H1 (cell line): ENCODE data around the gene LRG1. TPM values are rescaled to one million over a fixed set of nuclear protein-coding genes. Genes with fewer than 3 reads are reported as not detected.

Experiments used
- CTCF ChIA-PET: fragments of 300-600 bp; sonication (Branson Sonifier 250); formaldehyde crosslinking; loops from one replicate; lab custom pipeline; 2021; ENCODE audit not compliant: partially characterized antibody; lab: Charles Lee
- POLR2A ChIA-PET: fragments of 300-600 bp; sonication (Branson Sonifier 250); formaldehyde crosslinking; loops from one replicate; lab custom pipeline; 2021; ENCODE audit warnings: inconsistent platforms; ENCODE audit not compliant: partially characterized antibody; lab: Charles Lee
- DNase-seq, 2 experiments: peaks; one replicate each; pipeline versions ENCODE4 v3.0.0 to v3.0.0-alpha.2; 2010 to 2022; ENCODE audit warnings: low spot score in 2 of 2, low read depth in 1 of 2, mixed read lengths in 1 of 2
- FAIRE-seq: peaks from 2 replicates; lab custom pipeline; 2011; peaks lifted over from hg19 to GRCh38; lab: Jason Lieb, UNC
- H2AFZ ChIP-seq: 2 replicates; pipeline ENCODE4 v1.8.1; 2012; ENCODE audit warnings: low read length, inconsistent platforms
- H2AK5ac ChIP-seq: 2 replicates; pipeline ENCODE4 v1.6.1; 2013; ENCODE audit warnings: low read depth, low read length
- H2BK120ac ChIP-seq: replicated peaks from 2 replicates; pipeline ENCODE3; 2013; ENCODE audit warnings: low read depth, low read length, inconsistent platforms
- H2BK12ac ChIP-seq: 2 replicates; pipeline ENCODE4 v1.6.1; 2013; ENCODE audit warnings: low read depth, low read length
- H2BK15ac ChIP-seq: 2 replicates; pipeline ENCODE4 v1.6.1; 2013; ENCODE audit warnings: low read length
- H2BK20ac ChIP-seq: 2 replicates; pipeline ENCODE4 v1.6.1; 2013; ENCODE audit warnings: low read length
- H2BK5ac ChIP-seq: 2 replicates; pipeline ENCODE4 v1.6.1; 2013; ENCODE audit warnings: low read depth, low read length
- H3K14ac ChIP-seq: 2 replicates; pipeline ENCODE4 v1.6.1; 2013; ENCODE audit warnings: inconsistent platforms; ENCODE audit not compliant: insufficient read length
- H3K18ac ChIP-seq: 2 replicates; pipeline ENCODE4 v1.6.1; 2013; ENCODE audit warnings: low read length; ENCODE audit errors: extremely low read depth
- H3K23ac ChIP-seq: 2 replicates; pipeline ENCODE4 v1.6.1; 2013; ENCODE audit warnings: inconsistent platforms; ENCODE audit not compliant: insufficient read length
- H3K23me2 ChIP-seq: 2 replicates; pipeline ENCODE4 v1.6.1; 2013; ENCODE audit warnings: low read depth, low read length
- H3K27ac ChIP-seq: 2 replicates; pipeline ENCODE4 v1.6.1; 2011; ENCODE audit warnings: low read depth, low read length, inconsistent platforms
- H3K27me3 ChIP-seq, 4 experiments: replicated peaks in 1 of 4; 1 replicate in 1 of 4; 2 replicates in 3 of 4; pipeline versions ENCODE4 v1.6.1 to v1.8.1; 2011 to 2013; ENCODE audit warnings: low read length in 3 of 4, mild to moderate bottlenecking in 3 of 4, inconsistent platforms in 2 of 4, mixed read lengths in 2 of 4, moderate library complexity in 1 of 4; ENCODE audit not compliant: control insufficient read depth in 3 of 4, insufficient read depth in 3 of 4; ENCODE audit errors: extremely low read depth in 1 of 4
- H3K36me3 ChIP-seq, 4 experiments: 2 replicates each; pipeline versions ENCODE4 v1.6.1 to v1.8.1; 2011 to 2013; ENCODE audit warnings: mild to moderate bottlenecking in 4 of 4, low read length in 3 of 4, moderate library complexity in 2 of 4, control low read depth in 1 of 4, inconsistent platforms in 1 of 4; ENCODE audit not compliant: insufficient read depth in 4 of 4, control insufficient read depth in 2 of 4
- H3K4ac ChIP-seq: replicated peaks from 2 replicates; pipeline ENCODE3; 2013; ENCODE audit warnings: low read length, low read depth, mixed read lengths, inconsistent platforms; ENCODE audit not compliant: insufficient read length
- H3K4me1 ChIP-seq, 4 experiments: replicated peaks in 1 of 4; 1 replicate in 1 of 4; 2 replicates in 3 of 4; pipeline versions ENCODE4 v1.6.1 to v1.8.1; 2011 to 2013; ENCODE audit warnings: low read length in 3 of 4, inconsistent platforms in 2 of 4, mixed read lengths in 1 of 4; ENCODE audit not compliant: insufficient read depth in 4 of 4, control insufficient read depth in 3 of 4
- H3K4me2 ChIP-seq, 2 experiments: 2 replicates each; pipeline versions ENCODE4 v1.6.1 to v1.8.1; 2011 to 2013; ENCODE audit warnings: low read depth in 2 of 2, low read length in 2 of 2, control low read depth in 1 of 2, inconsistent platforms in 1 of 2, mild to moderate bottlenecking in 1 of 2; ENCODE audit not compliant: insufficient read depth in 1 of 2
- H3K4me3 ChIP-seq, 4 experiments: fragments of 200-600, 300-600 bp in 1 of 4; sonication (generic), shearing (Covaris generic), sonication (Bioruptor Twin) in 1 of 4; 2 replicates each; pipeline versions ENCODE4 v1.5.1 to v1.8.1; 2011 to 2016; ENCODE audit warnings: low read length in 4 of 4, low read depth in 3 of 4, control low read depth in 2 of 4, inconsistent platforms in 2 of 4, mild to moderate bottlenecking in 2 of 4, mixed read lengths in 1 of 4, moderate library complexity in 1 of 4; ENCODE audit not compliant: insufficient read depth in 2 of 4; ENCODE audit errors: extremely low read depth in 1 of 4
- H3K56ac ChIP-seq: replicated peaks from 2 replicates; pipeline ENCODE3; 2013; ENCODE audit warnings: low read depth, mild to moderate bottlenecking, mixed read lengths, low read length, inconsistent platforms; ENCODE audit not compliant: insufficient read length
- H3K79me1 ChIP-seq: 2 replicates; pipeline ENCODE4 v1.6.1; 2013; ENCODE audit warnings: low read depth, low read length, control low read depth
- H3K79me2 ChIP-seq, 2 experiments: 2 replicates each; pipeline versions ENCODE4 v1.6.1 to v1.8.1; 2012 to 2013; ENCODE audit warnings: low read length in 2 of 2, mild to moderate bottlenecking in 2 of 2, inconsistent platforms in 1 of 2; ENCODE audit not compliant: insufficient read depth in 2 of 2, control insufficient read depth in 1 of 2
- H3K9ac ChIP-seq, 4 experiments: replicated peaks in 1 of 4; 1 replicate in 1 of 4; 2 replicates in 3 of 4; pipeline versions ENCODE4 v1.6.1 to v1.8.1; 2011 to 2013; ENCODE audit warnings: low read depth in 3 of 4, low read length in 3 of 4, control low read depth in 2 of 4, mild to moderate bottlenecking in 2 of 4, moderate library complexity in 2 of 4, inconsistent platforms in 1 of 4; ENCODE audit errors: extremely low read depth in 1 of 4
- H3K9me3 ChIP-seq, 2 experiments: 2 replicates each; pipeline versions ENCODE4 v1.6.1 to v1.8.1; 2012 to 2013; ENCODE audit warnings: mild to moderate bottlenecking in 2 of 2, moderate library complexity in 2 of 2, control low read depth in 1 of 2, inconsistent platforms in 1 of 2, low read depth in 1 of 2, low read length in 1 of 2, mixed read lengths in 1 of 2; ENCODE audit not compliant: insufficient read depth in 2 of 2
- H4K20me1 ChIP-seq, 2 experiments: replicated peaks in 1 of 2; 2 replicates each; pipeline versions ENCODE3 to v1.8.1; 2011 to 2013; ENCODE audit warnings: inconsistent platforms in 2 of 2, low read length in 2 of 2, mild to moderate bottlenecking in 1 of 2; ENCODE audit not compliant: insufficient read depth in 2 of 2, control insufficient read depth in 1 of 2
- H4K5ac ChIP-seq: 2 replicates; pipeline ENCODE4 v1.6.1; 2013; ENCODE audit warnings: low read length, low read depth, mixed read lengths, inconsistent platforms; ENCODE audit not compliant: insufficient read length
- H4K8ac ChIP-seq: 2 replicates; pipeline ENCODE4 v1.8.0; 2013; ENCODE audit warnings: mild to moderate bottlenecking, moderate library complexity, low read length, inconsistent platforms; ENCODE audit not compliant: insufficient read depth; ENCODE audit errors: extremely low read depth
- H4K91ac ChIP-seq: replicated peaks from 2 replicates; pipeline ENCODE3; 2013; ENCODE audit warnings: low read length, mixed read lengths, inconsistent platforms; ENCODE audit not compliant: insufficient read length
- ASH2L ChIP-seq: fragments of 200-600, 300-600 bp; sonication (generic); IDR thresholded peaks from one replicate; pipeline ENCODE4 v1.7.1; 2017; ENCODE audit warnings: low read length
- CHD2 ChIP-seq: IDR thresholded peaks from 2 replicates; pipeline ENCODE4 v1.6.1; 2012; ENCODE audit warnings: low read length, improper control_type of control experiment
- EGR1 ChIP-seq: IDR thresholded peaks from 2 replicates; pipeline ENCODE4 v1.6.1; 2011; ENCODE audit warnings: low read depth, low read length, borderline replicate concordance
- EP300 ChIP-seq, 2 experiments: IDR thresholded peaks; 1 replicate in 1 of 2; 2 replicates in 1 of 2; pipeline ENCODE4 v1.6.1; 2011 to 2012; ENCODE audit warnings: low read depth in 2 of 2, low read length in 2 of 2, mild to moderate bottlenecking in 2 of 2, borderline replicate concordance in 1 of 2, inconsistent platforms in 1 of 2, moderate library complexity in 1 of 2
- JUND ChIP-seq: IDR thresholded peaks from 2 replicates; pipeline ENCODE4 v1.6.1; 2011; ENCODE audit warnings: mild to moderate bottlenecking, improper control_type of control experiment, low read length
- KDM5A ChIP-seq: fragments of 200-600 bp; IDR thresholded peaks from 2 replicates; pipeline ENCODE4 v1.7.1; 2012; ENCODE audit warnings: mild to moderate bottlenecking, low read length, inconsistent platforms, mixed read lengths
- MAFK ChIP-seq: IDR thresholded peaks from 2 replicates; pipeline ENCODE4 v1.6.1; 2012; ENCODE audit warnings: low read depth, mild to moderate bottlenecking, improper control_type of control experiment, low read length
- NANOG ChIP-seq: IDR thresholded peaks from 2 replicates; pipeline ENCODE4 v1.6.1; 2011; ENCODE audit warnings: low read length, low read depth, mild to moderate bottlenecking, inconsistent platforms; ENCODE audit not compliant: insufficient read depth, poor library complexity, severe bottlenecking
- RFX5 ChIP-seq: IDR thresholded peaks from 2 replicates; pipeline ENCODE4 v1.6.1; 2011; ENCODE audit warnings: low read depth, low read length, improper control_type of control experiment, borderline replicate concordance
- SP2 ChIP-seq: IDR thresholded peaks from 2 replicates; pipeline ENCODE4 v1.6.1; 2012; ENCODE audit warnings: mild to moderate bottlenecking, low read length, inconsistent platforms
- TCF12 ChIP-seq: IDR thresholded peaks from 2 replicates; pipeline ENCODE4 v1.6.1; 2011; ENCODE audit warnings: low read depth, mild to moderate bottlenecking, low read length
- YY1 ChIP-seq: IDR thresholded peaks from 2 replicates; pipeline ENCODE4 v1.6.1; 2011; ENCODE audit warnings: low read depth, mild to moderate bottlenecking, low read length
- WGBS, 2 experiments: shearing (Covaris generic) in 1 of 2; methylation state at CpG; one replicate each; pipeline versions ENCODE4 v1.1.6 to v1.1.7; 2013 to 2015; ENCODE audit warnings: low lambda C conversion rate in 2 of 2, mixed read lengths in 2 of 2, inconsistent platforms in 1 of 2, low coverage in 1 of 2, missing lambda C conversion rate in 1 of 2; ENCODE audit not compliant: insufficient replicate concordance in 2 of 2, insufficient coverage in 1 of 2, insufficient read length in 1 of 2; ENCODE audit errors: extremely low coverage in 1 of 2, missing lambda C conversion rate in 1 of 2; 5-methylcytosine and 5-hydroxymethylcytosine counted together
- polyA plus RNA-seq, 7 experiments: library from polyadenylated mRNA; depleted of rRNA in 3 of 7; stranded (reverse) in 5 of 7; unstranded in 2 of 7; fragments of >200 nt in 5 of 7; fragments of 200-250 nt in 2 of 7; gene quantifications; 1 replicate in 5 of 7; 2 replicates in 1 of 7; 4 replicates in 1 of 7; pipeline versions ENCODE4 v1.2.1 to v1.2.3, GENCODE V29; 2011 to 2013; ENCODE audit warnings: missing spikeins in 2 of 7, mixed read lengths in 2 of 7
- total RNA-seq: library from RNA; stranded (reverse); fragmentation: NEBNext Ultra II Directional; extraction: Animal tissue kit (Norgen Biotek cat#: 25700); gene quantifications from 2 replicates; pipeline ENCODE4 v1.2.1, GENCODE V29; 2021

LRG1 gene
- total and polyA plus RNA-seq, 2 of the 8 experiments (the other 6 are each of a cell fraction or from before 2014, with no cell fraction given), result 0.48 to 0.79 TPM

DNA sequence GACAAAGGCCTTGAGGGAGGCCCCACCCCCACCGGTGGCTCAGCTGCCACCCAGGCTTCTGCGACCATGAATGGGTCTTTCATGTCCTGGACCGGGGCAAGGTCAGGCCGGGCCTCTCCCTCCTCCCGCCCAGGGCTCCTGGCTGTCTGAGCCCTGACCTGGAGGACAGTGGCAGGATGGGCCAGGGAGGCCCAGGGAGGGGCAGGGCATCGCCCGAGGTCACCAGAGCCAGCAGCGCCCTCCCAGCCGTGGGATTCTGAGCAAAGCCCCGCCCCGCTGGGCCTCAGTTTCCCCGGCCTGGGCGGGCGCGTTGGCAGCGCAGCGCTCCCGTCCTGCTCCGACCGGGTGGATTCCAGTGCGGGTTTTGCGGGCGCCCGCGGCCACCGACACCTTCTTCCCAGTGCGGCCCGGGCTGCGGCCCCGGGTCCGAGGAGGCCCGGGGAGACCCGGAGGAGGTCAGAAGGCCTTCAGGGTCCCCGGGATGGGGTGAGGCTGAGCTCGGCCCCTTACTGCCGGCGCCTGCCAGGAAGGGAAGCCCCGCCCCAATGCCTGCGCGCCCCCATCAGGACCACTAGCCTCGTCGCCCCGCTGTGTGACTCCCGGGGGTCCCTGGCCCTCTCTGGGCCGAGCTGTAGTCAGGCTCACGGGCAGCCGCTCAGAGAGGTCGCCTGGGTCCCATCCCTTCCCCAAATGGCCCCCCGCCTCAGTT lies 44.3 kb upstream of the LRG1 start:
- ChIA-PET CTCF (interaction anchor here (0.8 to 8.6 kb wide), 10 partner anchors 8 to 56 kb away, joined by 3 to 49 read pairs (median 5); no protein-coding TSS in a partner anchor), POLR2A (interaction anchor here (2.2 to 4.1 kb wide), 2 partner anchors 9 to 14 kb away, joined by 7 to 19 read pairs; no protein-coding TSS in a partner anchor)
- H2BK5ac ChIP-seq, result no peak overlapping the region
- H2AK5ac ChIP-seq, result no peak overlapping the region
- no peak for FAIRE-seq
- H3K27ac ChIP-seq, result no peak overlapping the region
- WGBS, 2 experiments, result 7% methylated on average over 36 of the region's 49 CpGs; no CpG with 5 or more reads in 1 of the 2 experiments
- peak overlapping the region; percentile 81; the same call in 1 of the 2 replicates for H2BK15ac ChIP-seq
- H4K5ac ChIP-seq, result no peak overlapping the region
- H3K9me3 ChIP-seq, result no peaks in the 10 kb centered on the region
- peak overlapping the region; percentile 39; the same call in 1 of the 2 replicates for H2BK12ac ChIP-seq
- peak overlapping the region in 1 of 4 experiments; percentile 41; a peak in 1 of 7 replicates for H3K9ac ChIP-seq
- H3K79me2 ChIP-seq, result peaks cover 0 to 8% of the 10 kb centered on the region in 2 experiments; a peak in 1 of 4 replicates
- no peaks in the 10 kb centered on the region for H3K79me1 ChIP-seq
- H3K23me2 ChIP-seq, result peaks cover 7% of the 10 kb centered on the region
- no peaks in the 10 kb centered on the region for H3K36me3 ChIP-seq
- peak overlapping the region; percentile 74; the same call in 1 of the 2 replicates for H4K8ac ChIP-seq
- H3K27me3 ChIP-seq, result peaks cover 0 to 12% (median 8%) of the 10 kb centered on the region in 4 experiments; a peak in 4 of 7 replicates
- peak overlapping the region; percentile 66 to 72 for H3K4me2 ChIP-seq
- H3K18ac ChIP-seq, result no peak overlapping the region; the same call in none of the 2 replicates
- no peak overlapping the region for H4K91ac ChIP-seq
- peak in 1 of 2 experiments; percentile 95 for DNase-seq
- H3K4me1 ChIP-seq, result peaks cover 0 to 8% (median 5%) of the 10 kb centered on the region in 4 experiments; a peak in 6 of 7 replicates
- H3K4ac ChIP-seq, result no peak overlapping the region
- peak overlapping the region; percentile 38 to 77 (median 67) for H3K4me3 ChIP-seq
- no peak overlapping the region for H3K14ac ChIP-seq
- no peak overlapping the region for H3K23ac ChIP-seq
- H2BK120ac ChIP-seq, result no peak overlapping the region
- peaks cover 3 to 7% of the 10 kb centered on the region in 2 experiments for H4K20me1 ChIP-seq
- no peak overlapping the region for H2AFZ ChIP-seq
- peak overlapping the region; percentile 0 for H3K56ac ChIP-seq
- H2BK20ac ChIP-seq, result no peak overlapping the region
- TF ChIP-seq ASH2L (peak; percentile 46), EGR1 (peak; percentile 63; the same call in 1 of the 2 replicates), MAFK (no peak), KDM5A (no peak), NANOG (peak; percentile 1), CHD2 (no peak), TCF12 (no peak), RFX5 (no peak), SP2 (no peak), JUND (no peak), YY1 (0 out of 2 replicates have a peak, but pooled peaks have one; percentile 20), EP300 (IDR thresholded peaks at IDR 0.05; ENCODE audit: borderline replicate concordance in 1 of 2, low read depth in 2 of 2, low read length in 2 of 2) (no peak)
